HUES64 (cell line): ENCODE data around the gene TSPAN17.

ENCODE experiments used
- H3K27ac ChIP-seq: 2 replicates; pipeline ENCODE4 v1.7.0; 2013; ENCODE audit warnings: low read depth, low read length, inconsistent platforms
- H3K27me3 ChIP-seq: 2 replicates; pipeline ENCODE4 v1.6.1; 2013; ENCODE audit warnings: mild to moderate bottlenecking, low read length; ENCODE audit not compliant: insufficient read depth
- H3K36me3 ChIP-seq: 2 replicates; pipeline ENCODE4 v1.6.1; 2013; ENCODE audit warnings: mild to moderate bottlenecking, low read length; ENCODE audit not compliant: insufficient read depth
- H3K4me1 ChIP-seq: 2 replicates; pipeline ENCODE4 v1.6.1; 2013; ENCODE audit warnings: mild to moderate bottlenecking, low read length, moderate library complexity; ENCODE audit not compliant: insufficient read depth
- H3K4me3 ChIP-seq: 2 replicates; pipeline ENCODE4 v1.5.1; 2013; ENCODE audit warnings: mild to moderate bottlenecking, low read length, moderate library complexity
- H3K9ac ChIP-seq: 2 replicates; pipeline ENCODE4 v1.6.1; 2013; ENCODE audit warnings: mild to moderate bottlenecking, low read depth, low read length
- H3K9me3 ChIP-seq: 2 replicates; pipeline ENCODE4 v1.6.1; 2013; ENCODE audit warnings: low read depth, low read length; ENCODE audit not compliant: insufficient read depth
- WGBS: fragments of 150-250, 120-280 bp; methylation state at CpG from one replicate; pipeline ENCODE4 v1.1.7; 2013; ENCODE audit warnings: missing lambda C conversion rate; 5-methylcytosine and 5-hydroxymethylcytosine counted together

TSPAN17 gene

GRCh38 chr5:176687881-176688280, 40.6 kb downstream of the TSPAN17 start:
- Histone ChIP-seq H3K36me3 (no peaks in the 10 kb centered on the region), H3K27ac (no peak overlapping the region), H3K9ac (no peak overlapping the region), H3K4me3 (no peak overlapping the region), H3K27me3 (no peaks in the 10 kb centered on the region; the same call in 1 of the 2 replicates), H3K9me3 (peaks cover 12% of the 10 kb centered on the region; the same call in 1 of the 2 replicates), H3K4me1 (peaks cover 8% of the 10 kb centered on the region)
- 76% methylated on average over 5 of the region's 5 CpGs for WGBS

GRCh38 chr5:176690911-176691310, 43.6 kb downstream of the TSPAN17 start:
- Histone ChIP-seq H3K9ac (no peak overlapping the region), H3K36me3 (no peaks in the 10 kb centered on the region), H3K4me3 (no peak overlapping the region), H3K27me3 (no peaks in the 10 kb centered on the region), H3K4me1 (peaks cover 13% of the 10 kb centered on the region), H3K9me3 (peaks cover 8% of the 10 kb centered on the region; the same call in 1 of the 2 replicates), H3K27ac (no peak overlapping the region)
- 92% methylated on average over 7 of the region's 7 CpGs for WGBS

- Histone ChIP-seq H3K4me3 (no peak overlapping the region), H3K27ac (no peak overlapping the region), H3K36me3 (no peaks in the 10 kb centered on the region), H3K9ac (no peak overlapping the region), H3K4me1 (peaks cover 14% of the 10 kb centered on the region), H3K27me3 (no peaks in the 10 kb centered on the region), H3K9me3 (peaks cover 8% of the 10 kb centered on the region; the same call in 1 of the 2 replicates)
- 95% methylated on average over 1 of the region's 1 CpG for WGBS
Measured at GRCh38 chr5:176691524-176691923, 44.2 kb downstream of the TSPAN17 start.

DNA sequence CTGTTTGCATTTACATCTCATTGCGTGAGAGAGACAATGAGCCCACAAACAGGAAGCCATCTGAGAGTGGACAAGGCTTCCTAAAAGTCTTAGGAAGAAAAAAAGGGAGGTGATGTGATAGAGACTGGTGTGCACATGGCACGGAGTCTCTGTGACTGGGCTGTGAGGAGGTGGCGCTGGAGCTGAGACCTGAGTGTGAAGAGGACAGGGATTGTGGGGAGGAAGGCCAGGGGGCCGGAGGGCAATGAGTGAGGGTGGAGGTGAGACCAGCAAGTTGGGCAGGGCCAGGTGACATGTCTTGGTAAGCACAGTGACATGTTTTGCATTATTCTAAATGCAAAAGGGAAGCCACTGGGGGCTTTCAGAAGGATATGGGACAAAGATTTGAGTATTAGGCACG, 45.0 kb downstream of the TSPAN17 start:
- Histone ChIP-seq H3K27me3 (no peaks in the 10 kb centered on the region), H3K4me3 (no peak overlapping the region), H3K9me3 (peaks cover 8% of the 10 kb centered on the region; the same call in 1 of the 2 replicates), H3K36me3 (no peaks in the 10 kb centered on the region), H3K9ac (no peak overlapping the region), H3K27ac (no peak overlapping the region), H3K4me1 (peaks cover 22% of the 10 kb centered on the region)
- 74% methylated on average over 5 of the region's 5 CpGs for WGBS

GRCh38 chr5:176692839-176693476, 45.7 kb downstream of the TSPAN17 start:
- no peak overlapping the region for H3K9ac ChIP-seq

GRCh38 chr5:176693477-176693851, 46.2 kb downstream of the TSPAN17 start:
- Histone ChIP-seq H3K9me3 (no peaks in the 10 kb centered on the region), H3K36me3 (no peaks in the 10 kb centered on the region), H3K4me3 (no peak overlapping the region), H3K27me3 (no peaks in the 10 kb centered on the region), H3K27ac (no peak overlapping the region), H3K9ac (no peak overlapping the region), H3K4me1 (peaks cover 27% of the 10 kb centered on the region)
- 86% methylated on average over 13 of the region's 13 CpGs for WGBS

More at GRCh38 chr5:176692839-176693476, 45.7 kb downstream of the TSPAN17 start:
- no peaks in the 10 kb centered on the region for H3K36me3 ChIP-seq
- 66% methylated on average over 13 of the region's 13 CpGs for WGBS
- H3K27me3 ChIP-seq, result no peaks in the 10 kb centered on the region
- 0 out of 2 replicates have a peak, but pooled peaks cover 2% of the 10 kb centered on the region for H3K9me3 ChIP-seq
- no peak overlapping the region for H3K27ac ChIP-seq
- peaks cover 23% of the 10 kb centered on the region for H3K4me1 ChIP-seq
- H3K4me3 ChIP-seq, result no peak overlapping the region

GRCh38 chr5:176694146-176694545, 46.9 kb downstream of the TSPAN17 start:
- H3K36me3 ChIP-seq, result no peaks in the 10 kb centered on the region
- no peaks in the 10 kb centered on the region for H3K9me3 ChIP-seq
- H3K4me1 ChIP-seq, result peaks cover 32% of the 10 kb centered on the region
- no peaks in the 10 kb centered on the region for H3K27me3 ChIP-seq
- no peak overlapping the region for H3K4me3 ChIP-seq
- H3K9ac ChIP-seq, result no peak overlapping the region
- WGBS, result 94% methylated on average over 10 of the region's 10 CpGs
- H3K27ac ChIP-seq, result no peak overlapping the region

GRCh38 chr5:176694631-176695030, 47.3 kb downstream of the TSPAN17 start:
- Histone ChIP-seq H3K9me3 (no peaks in the 10 kb centered on the region), H3K9ac (no peak overlapping the region), H3K4me1 (peaks cover 32% of the 10 kb centered on the region), H3K36me3 (no peaks in the 10 kb centered on the region), H3K27me3 (no peaks in the 10 kb centered on the region), H3K27ac (no peak overlapping the region), H3K4me3 (no peak overlapping the region)
- 92% methylated on average over 9 of the region's 9 CpGs for WGBS

DNA sequence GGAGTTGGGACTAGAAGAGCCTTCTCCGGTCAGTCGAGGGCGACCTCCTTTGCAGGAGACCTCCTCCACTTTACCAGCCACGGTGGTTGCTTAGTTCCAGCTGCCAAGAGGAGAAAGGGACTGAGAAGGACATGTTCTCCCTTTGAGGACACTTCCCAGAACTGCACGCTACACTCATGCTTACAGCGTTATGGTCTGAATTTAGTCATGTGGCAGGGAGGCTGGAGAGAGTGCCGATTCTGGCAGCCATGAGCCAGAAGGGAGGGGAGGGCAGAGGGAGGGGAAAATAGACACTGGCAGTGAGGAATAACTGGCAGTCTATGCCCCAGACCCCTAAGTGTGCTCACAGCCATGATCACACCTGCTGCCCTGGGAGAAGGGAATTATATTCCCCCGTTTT, 47.8 kb downstream of the TSPAN17 start:
- no peaks in the 10 kb centered on the region for H3K27me3 ChIP-seq
- no peaks in the 10 kb centered on the region for H3K9me3 ChIP-seq
- peaks cover 32% of the 10 kb centered on the region for H3K4me1 ChIP-seq
- no peak overlapping the region for H3K4me3 ChIP-seq
- H3K9ac ChIP-seq, result no peak overlapping the region
- no peak overlapping the region for H3K27ac ChIP-seq
- 92% methylated on average over 8 of the region's 8 CpGs for WGBS
- H3K36me3 ChIP-seq, result no peaks in the 10 kb centered on the region

GRCh38 chr5:176697267-176697933, 50.1 kb downstream of the TSPAN17 start:
- H3K9me3 ChIP-seq, result no peaks in the 10 kb centered on the region
- H3K36me3 ChIP-seq, result no peaks in the 10 kb centered on the region
- no peaks in the 10 kb centered on the region for H3K27me3 ChIP-seq
- no peak overlapping the region for H3K4me3 ChIP-seq
- H3K27ac ChIP-seq, result no peak overlapping the region; the same call in 1 of the 2 replicates
- no peak overlapping the region for H3K9ac ChIP-seq
- H3K4me1 ChIP-seq, result peaks cover 34% of the 10 kb centered on the region
- WGBS, result 64% methylated on average over 10 of the region's 10 CpGs

GRCh38 chr5:176697934-176698538, 50.8 kb downstream of the TSPAN17 start:
- Histone ChIP-seq H3K27me3 (no peaks in the 10 kb centered on the region), H3K36me3 (no peaks in the 10 kb centered on the region), H3K4me1 (peaks cover 28% of the 10 kb centered on the region), H3K27ac (no peak overlapping the region; the same call in 1 of the 2 replicates), H3K9me3 (no peaks in the 10 kb centered on the region), H3K9ac (no peak overlapping the region), H3K4me3 (no peak overlapping the region)
- 34% methylated on average over 9 of the region's 9 CpGs for WGBS
